HepG2 (cell line): ENCODE data around the gene CTDSP1. TPM values are rescaled to one million over a fixed set of nuclear protein-coding genes. Genes with fewer than 3 reads are reported as not detected.

ENCODE experiments used
- ELF3 ChIP-seq: IDR thresholded peaks from 2 replicates; pipeline ENCODE4 v1.6.1; 2016; ENCODE audit warnings: missing genetic modification reagents, missing compliant biosample characterization
- FIP1L1 ChIP-seq: fragments of 200-400 bp; formaldehyde crosslinking; IDR thresholded peaks from 2 replicates; pipeline ENCODE4 v1.6.1; 2018; ENCODE audit warnings: low read depth, mild to moderate bottlenecking, low read length, moderate library complexity, borderline replicate concordance; ENCODE audit not compliant: insufficient read depth
- FOXK2 ChIP-seq: fragments of 450-650 bp; IDR thresholded peaks from 2 replicates; pipeline ENCODE4 v1.6.1; 2016
- GTF2F1 ChIP-seq: fragments of 150-350 bp; IDR thresholded peaks from 2 replicates; pipeline ENCODE4 v1.6.1; 2014; ENCODE audit warnings: low read length
- MAF1 ChIP-seq: sonication (generic); formaldehyde crosslinking; IDR thresholded peaks from 2 replicates; pipeline ENCODE4 v1.5.0; 2020; ENCODE audit warnings: missing genetic modification reagents, borderline replicate concordance
- REPIN1 ChIP-seq: sonication (generic); formaldehyde crosslinking; IDR thresholded peaks from 2 replicates; pipeline ENCODE4 v1.8.0; 2022; ENCODE audit warnings: missing genetic modification reagents, low read depth, mild to moderate bottlenecking, borderline replicate concordance
- SRSF4 ChIP-seq: fragments of 200-400 bp; formaldehyde crosslinking; IDR thresholded peaks from one replicate; pipeline ENCODE4 v1.6.1; 2018; ENCODE audit warnings: mild to moderate bottlenecking, low read depth, low read length, moderate library complexity; ENCODE audit not compliant: poor library complexity, severe bottlenecking
- ZNF562 ChIP-seq: sonication (generic); formaldehyde crosslinking; IDR thresholded peaks from 2 replicates; pipeline ENCODE4 v1.8.0; 2022; ENCODE audit warnings: missing genetic modification reagents, borderline replicate concordance
- ZNF713 ChIP-seq: sonication (generic); formaldehyde crosslinking; IDR thresholded peaks from 2 replicates; pipeline ENCODE4 v1.4.0; 2020; ENCODE audit warnings: mild to moderate bottlenecking, missing genetic modification reagents
- ZNF768 ChIP-seq: sonication (generic); formaldehyde crosslinking; IDR thresholded peaks from 2 replicates; pipeline ENCODE4 v1.4.0; 2020; ENCODE audit warnings: missing genetic modification reagents
- ZNF83 ChIP-seq: sonication (generic); formaldehyde crosslinking; IDR thresholded peaks from 2 replicates; pipeline ENCODE4 v1.4.0; 2020; ENCODE audit warnings: missing genetic modification reagents, mild to moderate bottlenecking, borderline replicate concordance
- ZSCAN12 ChIP-seq: sonication (generic); formaldehyde crosslinking; IDR thresholded peaks from 2 replicates; pipeline ENCODE4 v1.9.0; 2021; ENCODE audit warnings: mild to moderate bottlenecking, missing genetic modification reagents
- ZSCAN21 ChIP-seq: sonication (generic); formaldehyde crosslinking; IDR thresholded peaks from 2 replicates; pipeline ENCODE4 v1.8.0; 2022; ENCODE audit warnings: mild to moderate bottlenecking, missing genetic modification reagents, moderate library complexity, borderline replicate concordance
- polyA plus RNA-seq, 8 experiments: library from polyadenylated mRNA; depleted of rRNA in 3 of 8; stranded (reverse) in 7 of 8; unstranded in 1 of 8; fragments of >200 nt; fragmentation: Illumina TruSeq in 4 of 8; extraction: Trizol in 4 of 8; gene quantifications; 2 replicates each; pipeline versions ENCODE4 v1.2.1 to v1.2.3, GENCODE V29; 2011 to 2016; ENCODE audit warnings: low read depth in 4 of 8, missing spikeins in 1 of 8, mixed read lengths in 1 of 8; ENCODE audit not compliant: insufficient read depth in 1 of 8
- total RNA-seq, 5 experiments: library from RNA; depleted of rRNA; stranded (reverse); fragments of >200 nt; fragmentation: Illumina TruSeq; extraction: Trizol; gene quantifications; 2 replicates each; pipeline ENCODE4 v1.2.3, GENCODE V29; 2016; ENCODE audit warnings: low read depth in 1 of 5
- TF ChIP-seq, protein P1 (sequence below): sonication (generic); formaldehyde crosslinking; IDR thresholded peaks from 2 replicates; pipeline ENCODE4 v1.5.1; 2020; ENCODE audit warnings: mild to moderate bottlenecking, missing genetic modification reagents, borderline replicate concordance
- TF ChIP-seq, protein P2 (sequence below): sonication (generic); formaldehyde crosslinking; conservative IDR thresholded peaks from 2 replicates; pipeline ENCODE4 v1.4.0; 2020; ENCODE audit warnings: missing genetic modification reagents
- TF ChIP-seq, protein P3 (sequence below): sonication (generic); formaldehyde crosslinking; IDR thresholded peaks from 2 replicates; pipeline ENCODE4 v1.8.0; 2022; ENCODE audit warnings: missing genetic modification reagents, low read depth, mild to moderate bottlenecking, borderline replicate concordance
- TF ChIP-seq, protein P4 (sequence below): sonication (generic); formaldehyde crosslinking; IDR thresholded peaks from 2 replicates; pipeline ENCODE4 v1.4.0; 2020; ENCODE audit warnings: mild to moderate bottlenecking, missing genetic modification reagents
- TF ChIP-seq, protein P5 (sequence below): IDR thresholded peaks from 2 replicates; pipeline ENCODE4 v1.6.1; 2016; ENCODE audit warnings: low read depth, borderline replicate concordance

The CTDSP1 gene
- total and polyA plus RNA-seq, 2 of the 13 experiments (the other 11 are each of a cell fraction or from before 2014, with no cell fraction given): 91.0 to 268 TPM

DNA sequence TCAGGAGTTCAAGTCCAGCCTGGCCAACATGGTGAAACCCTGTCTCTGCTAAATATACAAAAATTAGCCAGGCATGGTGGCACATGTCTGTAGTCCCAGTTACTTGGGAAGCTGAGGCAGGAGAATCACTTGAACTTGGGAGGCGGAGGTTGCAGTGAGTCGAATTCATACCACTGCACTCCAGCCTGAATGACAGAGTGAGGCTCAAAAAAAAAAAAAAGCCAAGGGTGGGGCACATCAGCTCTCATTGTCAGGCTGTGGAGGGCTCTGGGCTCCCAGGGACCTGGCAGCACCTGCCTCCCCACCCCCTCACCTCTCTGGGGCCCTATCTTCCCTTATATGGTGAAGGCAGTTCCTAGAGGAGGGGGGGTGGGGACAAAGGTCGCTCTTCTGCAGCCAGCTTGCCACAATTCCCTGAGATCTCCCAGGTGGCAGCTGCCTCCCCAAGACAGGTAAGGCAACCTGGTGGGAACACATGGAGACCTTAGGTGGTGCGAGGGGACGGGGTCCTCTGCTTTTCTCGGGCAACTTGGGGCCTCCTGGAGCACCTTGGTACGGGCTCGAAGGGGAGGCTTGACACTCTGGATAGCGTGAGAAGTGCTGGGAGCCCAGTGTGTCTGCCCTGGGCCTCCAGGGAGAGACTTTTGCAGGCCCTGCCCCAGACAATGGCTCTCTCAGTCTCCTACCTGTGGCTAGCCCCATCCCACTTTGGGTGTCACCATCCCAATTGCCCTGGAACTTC is 19.2 kb downstream of the CTDSP1 start, which contains the start of gene VIL1 (continued):
- TF ChIP-seq, protein P1, sequence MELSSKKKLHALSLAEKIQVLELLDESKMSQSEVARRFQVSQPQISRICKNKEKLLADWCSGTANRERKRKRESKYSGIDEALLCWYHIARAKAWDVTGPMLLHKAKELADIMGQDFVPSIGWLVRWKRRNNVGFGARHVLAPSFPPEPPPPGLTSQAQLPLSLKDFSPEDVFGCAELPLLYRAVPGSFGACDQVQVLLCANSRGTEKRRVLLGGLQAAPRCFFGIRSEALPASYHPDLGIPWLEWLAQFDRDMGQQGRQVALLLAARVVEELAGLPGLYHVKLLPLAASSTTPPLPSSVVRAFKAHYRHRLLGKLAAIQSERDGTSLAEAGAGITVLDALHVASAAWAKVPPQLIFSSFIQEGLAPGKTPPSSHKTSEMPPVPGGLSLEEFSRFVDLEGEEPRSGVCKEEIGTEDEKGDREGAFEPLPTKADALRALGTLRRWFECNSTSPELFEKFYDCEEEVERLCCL: no peak; the same call in 1 of the 2 replicates
- TF ChIP-seq, protein P2, sequence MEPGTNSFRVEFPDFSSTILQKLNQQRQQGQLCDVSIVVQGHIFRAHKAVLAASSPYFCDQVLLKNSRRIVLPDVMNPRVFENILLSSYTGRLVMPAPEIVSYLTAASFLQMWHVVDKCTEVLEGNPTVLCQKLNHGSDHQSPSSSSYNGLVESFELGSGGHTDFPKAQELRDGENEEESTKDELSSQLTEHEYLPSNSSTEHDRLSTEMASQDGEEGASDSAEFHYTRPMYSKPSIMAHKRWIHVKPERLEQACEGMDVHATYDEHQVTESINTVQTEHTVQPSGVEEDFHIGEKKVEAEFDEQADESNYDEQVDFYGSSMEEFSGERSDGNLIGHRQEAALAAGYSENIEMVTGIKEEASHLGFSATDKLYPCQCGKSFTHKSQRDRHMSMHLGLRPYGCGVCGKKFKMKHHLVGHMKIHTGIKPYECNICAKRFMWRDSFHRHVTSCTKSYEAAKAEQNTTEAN (CRISPR knock-in tag): no peak
- TF ChIP-seq ELF3 (CRISPR knock-in tag): peak; percentile 61
- 0 out of 2 replicates have a peak, but pooled peaks have one; percentile 29 for TF ChIP-seq GTF2F1
- TF ChIP-seq FOXK2: no peak
- TF ChIP-seq, protein P3, sequence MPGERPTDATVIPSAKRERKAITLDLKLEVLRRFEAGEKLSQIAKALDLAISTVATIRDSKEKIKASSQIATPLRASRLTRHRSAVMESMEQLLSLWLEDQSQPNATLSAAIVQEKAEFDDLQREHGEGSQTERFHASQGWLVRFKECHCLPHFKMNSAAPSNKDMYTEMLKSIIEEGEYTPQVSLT (CRISPR knock-in tag): no peak
- TF ChIP-seq, protein P4, sequence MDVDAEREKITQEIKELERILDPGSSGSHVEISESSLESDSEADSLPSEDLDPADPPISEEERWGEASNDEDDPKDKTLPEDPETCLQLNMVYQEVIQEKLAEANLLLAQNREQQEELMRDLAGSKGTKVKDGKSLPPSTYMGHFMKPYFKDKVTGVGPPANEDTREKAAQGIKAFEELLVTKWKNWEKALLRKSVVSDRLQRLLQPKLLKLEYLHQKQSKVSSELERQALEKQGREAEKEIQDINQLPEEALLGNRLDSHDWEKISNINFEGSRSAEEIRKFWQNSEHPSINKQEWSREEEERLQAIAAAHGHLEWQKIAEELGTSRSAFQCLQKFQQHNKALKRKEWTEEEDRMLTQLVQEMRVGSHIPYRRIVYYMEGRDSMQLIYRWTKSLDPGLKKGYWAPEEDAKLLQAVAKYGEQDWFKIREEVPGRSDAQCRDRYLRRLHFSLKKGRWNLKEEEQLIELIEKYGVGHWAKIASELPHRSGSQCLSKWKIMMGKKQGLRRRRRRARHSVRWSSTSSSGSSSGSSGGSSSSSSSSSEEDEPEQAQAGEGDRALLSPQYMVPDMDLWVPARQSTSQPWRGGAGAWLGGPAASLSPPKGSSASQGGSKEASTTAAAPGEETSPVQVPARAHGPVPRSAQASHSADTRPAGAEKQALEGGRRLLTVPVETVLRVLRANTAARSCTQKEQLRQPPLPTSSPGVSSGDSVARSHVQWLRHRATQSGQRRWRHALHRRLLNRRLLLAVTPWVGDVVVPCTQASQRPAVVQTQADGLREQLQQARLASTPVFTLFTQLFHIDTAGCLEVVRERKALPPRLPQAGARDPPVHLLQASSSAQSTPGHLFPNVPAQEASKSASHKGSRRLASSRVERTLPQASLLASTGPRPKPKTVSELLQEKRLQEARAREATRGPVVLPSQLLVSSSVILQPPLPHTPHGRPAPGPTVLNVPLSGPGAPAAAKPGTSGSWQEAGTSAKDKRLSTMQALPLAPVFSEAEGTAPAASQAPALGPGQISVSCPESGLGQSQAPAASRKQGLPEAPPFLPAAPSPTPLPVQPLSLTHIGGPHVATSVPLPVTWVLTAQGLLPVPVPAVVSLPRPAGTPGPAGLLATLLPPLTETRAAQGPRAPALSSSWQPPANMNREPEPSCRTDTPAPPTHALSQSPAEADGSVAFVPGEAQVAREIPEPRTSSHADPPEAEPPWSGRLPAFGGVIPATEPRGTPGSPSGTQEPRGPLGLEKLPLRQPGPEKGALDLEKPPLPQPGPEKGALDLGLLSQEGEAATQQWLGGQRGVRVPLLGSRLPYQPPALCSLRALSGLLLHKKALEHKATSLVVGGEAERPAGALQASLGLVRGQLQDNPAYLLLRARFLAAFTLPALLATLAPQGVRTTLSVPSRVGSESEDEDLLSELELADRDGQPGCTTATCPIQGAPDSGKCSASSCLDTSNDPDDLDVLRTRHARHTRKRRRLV (CRISPR knock-in tag): no peak
- no peak for TF ChIP-seq ZNF713 (CRISPR knock-in tag)
- TF ChIP-seq SRSF4: no peak
- TF ChIP-seq ZNF768 (CRISPR knock-in tag): no peak
- no peak for TF ChIP-seq REPIN1
- TF ChIP-seq ZSCAN21 (CRISPR knock-in tag): 0 out of 2 replicates have a peak, but pooled peaks have one; percentile 57
- 0 out of 2 replicates have a peak, but pooled peaks have one; percentile 45 for TF ChIP-seq FIP1L1
- no peak for TF ChIP-seq ZSCAN12
- TF ChIP-seq ZNF562 (CRISPR knock-in tag): no peak
- no peak for TF ChIP-seq ZNF83
- TF ChIP-seq MAF1 (CRISPR knock-in tag): no peak
- TF ChIP-seq, protein P5, sequence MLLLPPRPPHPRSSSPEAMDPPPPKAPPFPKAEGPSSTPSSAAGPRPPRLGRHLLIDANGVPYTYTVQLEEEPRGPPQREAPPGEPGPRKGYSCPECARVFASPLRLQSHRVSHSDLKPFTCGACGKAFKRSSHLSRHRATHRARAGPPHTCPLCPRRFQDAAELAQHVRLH (CRISPR knock-in tag): peak; percentile 94
